Measurements from ENCODE around the gene BEND7. TPM values are rescaled to one million over a fixed set of nuclear protein-coding genes. Genes with fewer than 3 reads are reported as not detected.

The BEND7 gene
- total RNA-seq, 1 donor from 2014 or later, result 25.0 TPM

GRCh38 chr10:13563481-13564445, 34.9 kb upstream of the BEND7 start:
- no peak overlapping the region for H3K4me3 Mint-ChIP-seq
- no peak for DNase-seq (ENCODE audit: low read depth, low spot score)
- no peaks in the 10 kb centered on the region for H3K4me1 Mint-ChIP-seq
- TF ChIP-seq CTCF (conservative IDR thresholded peaks at IDR 0.05), result no peak
- H3K27ac Mint-ChIP-seq (ENCODE audit: unreplicated experiment), result no peak overlapping the region
- no peaks in the 10 kb centered on the region for H3K36me3 Mint-ChIP-seq (ENCODE audit: low read depth)
- peaks cover 10% of the 10 kb centered on the region for H3K9me3 Mint-ChIP-seq
- peaks cover 20% of the 10 kb centered on the region for H3K27me3 Mint-ChIP-seq (ENCODE audit: low read depth)

GRCh38 chr10:13560597-13560996, 31.8 kb upstream of the BEND7 start:
- no peak for DNase-seq (ENCODE audit: low read depth, low spot score)
- Mint-ChIP-seq H3K27ac (ENCODE audit: unreplicated experiment) (no peak overlapping the region), H3K36me3 (ENCODE audit: low read depth) (no peaks in the 10 kb centered on the region), H3K4me3 (no peak overlapping the region), H3K9me3 (peaks cover 8% of the 10 kb centered on the region), H3K4me1 (peaks cover 7% of the 10 kb centered on the region), H3K27me3 (ENCODE audit: low read depth) (peaks cover 6% of the 10 kb centered on the region)
- no peak for TF ChIP-seq CTCF (conservative IDR thresholded peaks at IDR 0.05)

GRCh38 chr10:13559124-13559700, 30.4 kb upstream of the BEND7 start:
- Mint-ChIP-seq H3K9me3 (peaks cover 5% of the 10 kb centered on the region), H3K4me3 (no peak overlapping the region), H3K4me1 (peaks cover 7% of the 10 kb centered on the region), H3K27me3 (ENCODE audit: low read depth) (peaks cover 2% of the 10 kb centered on the region), H3K36me3 (ENCODE audit: low read depth) (no peaks in the 10 kb centered on the region), H3K27ac (ENCODE audit: unreplicated experiment) (no peak overlapping the region)
- TF ChIP-seq CTCF (conservative IDR thresholded peaks at IDR 0.05), result no peak
- DNase-seq (ENCODE audit: low read depth, low spot score), result no peak

- peaks cover 7% of the 10 kb centered on the region for H3K4me1 Mint-ChIP-seq
- DNase-seq (ENCODE audit: low read depth, low spot score), result no peak
- no peaks in the 10 kb centered on the region for H3K9me3 Mint-ChIP-seq
- no peaks in the 10 kb centered on the region for H3K36me3 Mint-ChIP-seq (ENCODE audit: low read depth)
- no peak overlapping the region for H3K27ac Mint-ChIP-seq (ENCODE audit: unreplicated experiment)
- TF ChIP-seq CTCF (conservative IDR thresholded peaks at IDR 0.05), result no peak
- H3K4me3 Mint-ChIP-seq, result no peak overlapping the region
- peaks cover 2% of the 10 kb centered on the region for H3K27me3 Mint-ChIP-seq (ENCODE audit: low read depth)
These were observed 27.2 kb upstream of the BEND7 start for GRCh38 chr10:13555884-13556510.

- Mint-ChIP-seq H3K9me3 (peaks cover 6% of the 10 kb centered on the region), H3K4me1 (peaks cover under 1% of the 10 kb centered on the region), H3K4me3 (no peak overlapping the region), H3K36me3 (ENCODE audit: low read depth) (no peaks in the 10 kb centered on the region), H3K27me3 (ENCODE audit: low read depth) (peaks cover 13% of the 10 kb centered on the region), H3K27ac (ENCODE audit: unreplicated experiment) (no peak overlapping the region)
- no peak for TF ChIP-seq CTCF (conservative IDR thresholded peaks at IDR 0.05)
- DNase-seq (ENCODE audit: low read depth, low spot score), result no peak
These were observed 22.0 kb upstream of the BEND7 start for GRCh38 chr10:13550802-13551201.

Measured in neural crest cell (in vitro differentiated cells).